DMS53 treated with DMSO at 0.1 percent for 48 hours (cell line): Measurements from ENCODE around the gene ALDH1A3.

Experiments
- DNase-seq: peaks from one replicate; lab custom pipeline; 2025; ENCODE audit not compliant: unreplicated experiment; lab: John Stamatoyannopoulos, UW

ALDH1A3 gene

GRCh38 chr15:100924436-100924835 lies 44.8 kb downstream of the ALDH1A3 start:
- no peak for DNase-seq

DNA sequence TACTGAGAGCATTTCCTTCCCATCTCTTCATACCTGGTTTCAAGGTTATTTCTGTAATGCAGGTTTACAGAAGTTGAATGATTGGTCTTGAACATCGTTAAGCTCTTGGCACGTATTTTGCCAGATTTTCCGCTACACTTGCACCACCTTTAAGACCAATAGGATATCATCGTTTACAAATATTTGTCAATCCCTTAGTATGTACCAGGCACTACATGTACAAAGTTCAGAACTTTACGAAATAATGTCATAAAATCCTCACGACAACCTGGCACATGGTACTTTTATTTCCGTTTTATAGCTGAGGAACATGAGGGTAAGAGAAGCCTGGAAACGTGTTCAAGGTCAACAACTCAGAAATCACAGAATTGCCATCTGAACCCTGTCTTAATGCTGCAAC lies 45.8 kb downstream of the ALDH1A3 start:
- DNase-seq = no peak

DNA sequence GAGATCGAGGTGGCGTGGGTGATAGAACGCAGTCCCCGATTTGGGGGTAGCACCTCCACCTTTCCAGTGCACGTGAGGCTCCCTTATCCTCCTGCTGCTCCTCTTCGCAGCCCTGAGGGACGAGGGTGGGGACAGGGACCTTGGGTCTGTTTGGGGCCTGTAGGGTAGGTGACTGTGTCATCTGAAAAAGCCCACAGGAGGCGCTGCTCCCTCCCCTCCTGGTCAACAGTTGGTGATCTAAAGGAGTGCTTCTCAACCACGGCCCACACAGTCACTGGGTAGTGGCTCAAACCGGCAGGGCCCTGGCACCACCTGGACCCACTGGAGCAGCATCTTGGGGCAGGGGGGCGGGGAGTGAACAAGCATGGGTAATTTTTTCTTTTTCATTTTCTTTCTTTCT lies 46.6 kb downstream of the ALDH1A3 start:
- no peak for DNase-seq

DNA sequence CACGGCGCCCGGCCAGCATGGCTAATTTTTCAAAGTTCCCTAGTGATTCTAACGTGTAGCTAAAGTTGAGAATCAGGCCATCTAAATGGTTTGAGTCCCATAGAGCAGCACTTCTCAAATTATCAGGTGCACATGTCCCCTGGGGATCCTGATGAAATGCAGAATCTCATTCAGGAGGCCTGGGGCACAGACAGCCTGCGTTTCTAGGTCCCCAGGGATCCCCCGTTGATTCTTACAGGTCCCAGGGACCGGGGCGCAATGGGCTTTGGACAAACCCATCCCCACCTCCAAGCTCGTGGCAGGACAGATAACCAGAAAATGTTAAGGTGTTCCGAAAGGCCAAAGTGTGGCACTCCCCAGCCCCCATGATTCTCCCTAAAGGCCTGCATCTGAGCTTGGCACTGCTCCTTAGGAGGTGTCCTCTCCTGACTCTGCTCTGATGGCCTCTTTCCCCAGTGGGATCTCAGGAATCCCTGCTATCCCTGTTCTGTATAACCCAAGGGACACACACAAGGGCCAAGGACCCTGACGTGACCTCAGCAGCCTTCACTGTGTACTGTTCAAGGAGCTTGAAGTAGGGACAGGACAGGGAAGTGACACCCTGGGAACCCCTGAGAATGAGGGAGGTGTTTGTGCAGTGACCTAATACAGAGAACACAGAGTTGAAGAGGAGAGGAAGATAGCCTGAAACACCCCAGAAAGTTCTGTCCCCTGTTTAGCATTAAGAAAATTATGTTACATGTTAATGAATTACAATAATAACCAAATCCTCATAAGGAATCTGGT lies 47.5 kb downstream of the ALDH1A3 start:
- no peak for DNase-seq

- DNase-seq = peak; percentile 60
These were observed 49.1 kb downstream of the ALDH1A3 start for GRCh38 chr15:100928632-100929280.

- peak; percentile 57 for DNase-seq
These were observed 50.0 kb downstream of the ALDH1A3 start for GRCh38 chr15:100929641-100930042.

DNA sequence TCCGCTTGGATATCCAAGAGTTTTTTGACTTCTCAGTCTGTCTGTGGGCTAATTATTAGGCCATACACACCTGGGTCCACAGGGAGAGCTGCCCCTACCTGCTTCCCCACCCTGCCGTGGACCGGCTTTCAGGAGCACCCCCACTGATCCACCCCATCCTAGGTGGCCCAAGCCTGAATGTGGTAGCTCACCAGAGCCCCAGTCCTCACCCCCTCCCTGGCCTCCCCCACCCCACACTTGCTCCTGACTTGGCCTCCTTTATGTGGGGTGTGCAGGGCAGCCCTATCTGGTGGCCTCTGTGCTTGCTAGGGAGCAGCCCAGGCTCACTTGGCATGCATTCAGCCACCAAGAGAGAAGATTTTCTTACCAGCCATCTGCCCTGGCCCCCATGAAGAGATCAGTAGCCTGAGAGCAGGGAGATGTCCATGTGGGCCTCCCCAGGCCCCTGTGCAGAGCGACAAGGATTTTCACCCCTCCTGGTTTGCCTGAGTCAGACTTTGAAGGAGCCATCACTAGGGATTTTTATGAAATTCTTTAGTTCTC lies 50.7 kb downstream of the ALDH1A3 start:
- no peak for DNase-seq

DNA sequence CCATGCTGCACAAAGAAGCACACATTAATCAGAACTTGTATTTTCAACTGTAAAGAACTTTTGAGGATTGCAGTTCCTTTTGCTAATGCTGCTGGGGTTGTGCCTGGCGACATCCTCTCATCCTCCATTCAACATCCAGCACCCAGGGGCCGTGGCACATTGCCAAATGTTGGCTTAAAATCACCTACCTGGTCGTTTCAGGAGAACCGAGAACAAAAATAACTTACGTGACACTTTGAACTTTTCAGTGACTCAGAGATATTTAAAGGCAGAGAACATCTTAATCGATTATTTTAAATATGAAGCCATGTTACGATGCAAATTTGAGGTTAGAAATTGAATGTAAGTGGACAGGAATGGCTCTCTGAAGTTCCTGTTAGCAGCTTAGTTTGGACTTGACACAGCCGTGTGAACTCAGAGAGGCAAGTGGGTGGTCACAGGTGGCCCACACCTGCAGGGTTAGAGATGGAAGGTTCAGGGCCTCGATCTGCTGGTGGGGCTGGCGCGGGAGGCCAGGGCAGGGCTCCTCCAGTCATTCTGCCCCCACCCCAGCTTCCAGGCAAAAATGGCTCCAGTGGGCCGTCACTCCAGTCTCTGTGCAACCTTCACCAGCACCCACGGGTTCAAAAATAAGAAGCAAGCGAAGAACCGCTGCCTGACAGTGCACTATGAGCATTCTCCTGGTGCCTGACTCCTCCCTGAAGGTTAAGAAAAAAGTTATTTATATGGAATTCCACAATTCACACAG lies 51.7 kb downstream of the ALDH1A3 start:
- DNase-seq = no peak

GRCh38 chr15:100932676-100933348 lies 53.2 kb downstream of the ALDH1A3 start:
- DNase-seq = no peak

GRCh38 chr15:100934166-100934565 lies 54.5 kb downstream of the ALDH1A3 start:
- DNase-seq = no peak

GRCh38 chr15:100934726-100935125 lies 55.1 kb downstream of the ALDH1A3 start:
- DNase-seq = no peak

- no peak for DNase-seq
These were observed 57.5 kb downstream of the ALDH1A3 start for GRCh38 chr15:100937171-100937570.

- DNase-seq = no peak
These were observed 60.2 kb downstream of the ALDH1A3 start for GRCh38 chr15:100939791-100940190.

DNA sequence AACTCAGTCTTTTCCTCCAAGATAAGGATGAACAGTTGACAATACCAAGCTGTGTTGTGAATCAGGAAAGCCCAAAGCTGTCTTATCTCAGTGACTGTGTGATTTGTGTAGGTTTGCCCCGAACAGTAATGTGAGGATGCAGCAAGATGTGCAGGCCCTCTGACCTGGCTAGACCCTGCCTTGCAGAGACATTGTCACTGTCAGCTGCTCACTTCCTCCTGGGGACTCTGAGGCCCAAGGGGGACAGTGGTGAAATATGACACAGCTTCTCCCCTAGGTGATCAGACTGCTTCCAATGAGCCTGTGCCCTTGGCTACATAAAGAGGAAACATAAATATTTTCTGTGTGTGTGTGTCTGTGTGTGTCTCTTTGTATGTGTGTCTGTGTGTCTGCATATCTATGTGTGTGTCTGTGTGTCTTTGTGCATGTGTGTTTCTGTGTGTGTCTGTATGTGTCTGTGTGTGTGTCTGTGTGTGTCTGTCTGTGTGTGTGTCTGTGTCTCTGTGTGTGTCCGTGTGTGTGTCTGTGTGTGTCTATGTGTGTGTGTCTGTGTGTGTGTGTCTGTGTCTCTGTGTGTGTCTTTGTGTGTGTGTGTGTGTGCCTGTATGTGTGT lies 61.2 kb downstream of the ALDH1A3 start:
- DNase-seq = no peak

- no peak for DNase-seq
These were observed 61.9 kb downstream of the ALDH1A3 start for GRCh38 chr15:100941536-100941935.

- DNase-seq = no peak
These were observed 63.2 kb downstream of the ALDH1A3 start for GRCh38 chr15:100942656-100943425.

GRCh38 chr15:100944244-100944895 lies 64.7 kb downstream of the ALDH1A3 start:
- no peak for DNase-seq

- DNase-seq = no peak
These were observed 65.4 kb downstream of the ALDH1A3 start for GRCh38 chr15:100944986-100945385.

DNA sequence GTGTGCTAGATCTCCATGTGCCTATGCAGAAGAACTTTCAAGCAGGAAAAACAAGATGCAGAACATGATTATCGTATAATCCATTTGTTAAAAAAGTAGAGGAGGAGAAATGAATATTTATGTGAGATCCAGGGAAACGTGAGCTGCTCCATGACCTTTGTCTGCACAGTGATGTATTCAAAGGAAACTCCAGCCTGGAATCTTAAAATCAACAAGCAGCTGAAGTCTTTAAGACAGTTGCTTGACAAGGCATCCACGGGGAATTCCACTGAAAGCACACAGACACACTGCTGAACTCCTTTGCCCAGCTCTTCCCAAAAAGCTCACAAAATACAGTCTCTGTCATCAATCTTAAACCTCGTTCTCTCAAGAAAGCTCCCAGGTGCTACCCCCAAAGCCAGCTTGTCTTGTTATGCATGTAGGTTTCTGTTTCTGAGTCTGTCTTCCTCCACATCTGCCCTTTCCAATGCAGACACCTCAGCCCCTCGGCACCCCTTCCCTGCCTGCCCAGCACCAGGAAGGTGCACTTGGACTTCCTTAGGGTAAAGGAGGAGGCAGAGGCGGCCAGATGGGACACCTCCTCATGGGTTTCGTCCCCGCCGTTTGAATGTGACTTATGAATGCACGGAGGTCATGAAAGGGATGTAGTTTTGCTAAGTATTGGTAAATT lies 68.3 kb downstream of the ALDH1A3 start:
- DNase-seq = no peak
